ENCODE results near the gene CRIP2.

CRIP2 gene

DNA sequence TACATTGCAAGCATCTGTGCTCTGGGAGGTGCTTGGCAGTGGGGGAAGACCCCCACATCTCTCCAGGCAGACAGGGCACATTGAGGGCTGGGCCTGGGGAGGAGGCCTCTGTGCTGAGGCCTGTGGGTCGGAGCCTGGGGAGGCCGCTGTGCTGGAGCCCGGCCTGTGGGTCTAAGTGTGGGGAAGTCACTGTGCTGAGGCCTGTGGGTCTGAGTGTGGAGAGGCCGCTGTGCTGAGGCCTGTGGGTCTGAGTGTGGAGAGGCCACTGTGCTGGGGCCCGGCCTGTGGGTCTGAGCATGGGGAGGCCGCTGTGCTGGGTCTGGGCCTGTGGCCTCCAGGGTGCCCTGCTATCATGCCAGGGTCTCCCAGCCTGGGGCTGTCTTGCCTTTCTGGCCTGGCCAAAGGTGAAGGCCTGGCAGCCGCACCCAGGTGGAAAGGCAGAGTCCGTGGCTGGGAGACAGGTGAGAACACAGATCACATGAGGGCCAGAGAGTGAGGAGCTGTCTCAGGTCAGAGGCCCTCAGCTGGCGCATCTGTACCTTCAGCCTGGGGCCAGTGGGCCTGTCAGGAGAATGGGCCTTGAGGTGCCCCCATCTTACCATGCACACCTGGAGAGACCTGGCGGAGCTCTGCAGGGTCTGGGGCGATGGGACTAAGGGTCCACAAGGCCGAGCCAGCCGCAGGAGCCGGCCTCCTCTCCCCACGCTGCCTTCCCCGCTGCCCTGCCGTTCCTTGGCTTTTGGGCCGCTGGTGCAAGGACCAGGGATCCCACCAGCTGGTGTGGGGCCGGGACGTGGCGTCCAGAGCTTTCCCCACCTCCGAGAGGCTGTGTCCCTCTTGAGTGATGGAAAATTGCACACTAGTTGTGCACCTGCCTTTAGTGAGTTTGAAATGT is 18.6 kb upstream of the CRIP2 start:
- Histone ChIP-seq H2BK120ac (ENCODE audit: low read depth, low read length) (no peak overlapping the region), H3K4ac (ENCODE audit: low read depth, low read length) (no peak overlapping the region), H2AK5ac (ENCODE audit: low read length) (no peak overlapping the region), H3K27me3 (ENCODE audit: insufficient read depth, low read length, poor library complexity) (no peaks in the 10 kb centered on the region), H3K56ac (ENCODE audit: low read length) (no peak overlapping the region), H2BK5ac (ENCODE audit: low read length) (no peak overlapping the region), H3K79me1 (ENCODE audit: low read length) (no peaks in the 10 kb centered on the region), H3K79me2 (ENCODE audit: control insufficient read depth, insufficient read depth, low read length) (no peaks in the 10 kb centered on the region), H3K4me3 (ENCODE audit: low read length) (no peak overlapping the region), H3K27ac (ENCODE audit: low read depth, low read length) (no peak overlapping the region), H3K18ac (ENCODE audit: low read length) (no peak overlapping the region), H3K4me1 (ENCODE audit: control insufficient read depth, low read depth, low read length) (no peaks in the 10 kb centered on the region), H3K36me3 (ENCODE audit: control insufficient read depth, insufficient read depth, low read length) (peaks cover 17% of the 10 kb centered on the region), H2BK15ac (replicated peaks; ENCODE audit: low read depth) (no peak overlapping the region), H4K8ac (ENCODE audit: low read depth, low read length) (no peak overlapping the region), H3K4me2 (ENCODE audit: low read length) (no peak overlapping the region), H3K23ac (ENCODE audit: low read length) (no peak overlapping the region), H3K9ac (ENCODE audit: low read length) (no peak overlapping the region), H4K5ac (ENCODE audit: low read length) (no peak overlapping the region)
- WGBS (ENCODE audit: extremely low coverage, insufficient coverage, low lambda C conversion rate) = no CpG with 5 or more reads among the region's 22 CpGs
- DNase-seq = no peak

DNA sequence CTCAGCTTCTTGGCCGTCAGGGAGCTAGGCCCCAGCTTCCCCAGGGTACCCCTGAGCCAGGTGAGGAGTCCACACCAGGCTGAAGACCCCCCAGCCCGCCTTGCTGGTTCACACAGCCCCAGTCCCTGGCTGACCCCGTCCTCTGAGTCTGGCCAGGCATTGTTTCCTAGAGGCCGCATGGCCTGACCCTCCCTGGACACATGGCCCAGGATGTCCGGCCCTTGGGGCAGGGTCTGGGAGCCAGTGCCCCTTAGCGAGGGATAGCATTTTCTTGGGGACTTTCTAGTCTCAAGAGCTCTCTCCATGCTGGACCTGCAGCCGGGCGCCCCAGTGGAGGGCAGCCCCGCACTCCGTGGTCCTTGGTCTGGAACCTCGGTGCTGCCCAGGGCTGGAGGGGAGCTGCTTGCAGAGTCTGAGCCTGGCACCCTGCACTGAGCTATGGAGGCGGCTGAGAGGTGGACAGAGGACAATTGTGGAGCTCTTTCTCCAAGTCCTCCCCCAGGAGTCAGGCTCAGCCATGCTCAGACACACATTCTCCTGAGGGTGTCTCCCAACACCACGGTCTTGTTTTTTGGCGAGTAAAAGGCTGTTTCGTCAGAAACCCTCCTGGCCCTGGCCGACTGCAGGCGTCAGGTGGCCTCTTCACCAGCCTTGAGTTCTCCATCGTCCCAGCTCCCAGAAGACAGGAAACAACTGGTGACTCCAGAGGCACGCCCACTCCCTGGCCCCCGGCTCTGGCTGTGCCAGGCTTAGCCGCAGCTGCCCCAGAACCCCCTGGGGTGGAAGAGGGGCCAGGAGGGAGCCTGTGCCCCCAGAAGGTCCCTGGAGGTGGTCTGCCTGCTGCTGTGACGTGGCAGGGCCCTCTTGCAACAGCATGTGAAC is 17.6 kb upstream of the CRIP2 start:
- H3K36me3 ChIP-seq (ENCODE audit: control insufficient read depth, insufficient read depth, low read length) = peaks cover 19% of the 10 kb centered on the region
- no CpG with 5 or more reads among the region's 22 CpGs for WGBS (ENCODE audit: extremely low coverage, insufficient coverage, low lambda C conversion rate)

DNA sequence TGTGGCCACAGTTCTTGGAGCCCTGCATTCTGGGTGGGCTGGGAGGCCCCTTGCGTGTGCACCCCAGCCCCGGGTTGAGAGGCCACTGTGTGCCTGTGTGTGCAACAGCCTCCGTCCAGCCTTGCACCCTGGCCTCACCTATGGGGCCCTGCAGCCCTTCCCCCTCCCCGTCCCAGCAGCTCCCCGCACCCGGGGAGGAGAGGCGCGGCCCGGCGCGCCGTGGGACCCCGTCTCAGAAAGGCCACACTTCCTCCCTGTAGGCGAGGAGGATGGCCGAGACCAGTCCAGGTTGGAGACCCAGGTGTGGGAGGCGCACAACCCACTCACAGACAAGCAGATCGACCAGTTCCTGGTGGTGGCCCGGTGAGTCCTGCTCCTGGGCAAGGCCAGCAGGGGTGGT is 16.6 kb upstream of the CRIP2 start:
- Histone ChIP-seq H2BK5ac (ENCODE audit: low read length) (no peak overlapping the region), H3K27me3 (ENCODE audit: insufficient read depth, low read length, poor library complexity) (no peaks in the 10 kb centered on the region), H2AK5ac (ENCODE audit: low read length) (no peak overlapping the region), H3K4ac (ENCODE audit: low read depth, low read length) (no peak overlapping the region), H3K4me3 (ENCODE audit: low read length) (no peak overlapping the region), H3K18ac (ENCODE audit: low read length) (no peak overlapping the region), H3K27ac (ENCODE audit: low read depth, low read length) (no peak overlapping the region), H3K56ac (ENCODE audit: low read length) (no peak overlapping the region), H2BK15ac (replicated peaks; ENCODE audit: low read depth) (no peak overlapping the region), H4K5ac (ENCODE audit: low read length) (no peak overlapping the region), H3K79me2 (ENCODE audit: control insufficient read depth, insufficient read depth, low read length) (no peaks in the 10 kb centered on the region), H3K79me1 (ENCODE audit: low read length) (no peaks in the 10 kb centered on the region), H3K36me3 (ENCODE audit: control insufficient read depth, insufficient read depth, low read length) (peaks cover 17% of the 10 kb centered on the region), H3K4me2 (ENCODE audit: low read length) (no peak overlapping the region), H4K8ac (ENCODE audit: low read depth, low read length) (no peak overlapping the region), H2BK120ac (ENCODE audit: low read depth, low read length) (no peak overlapping the region), H3K23ac (ENCODE audit: low read length) (no peak overlapping the region), H3K4me1 (ENCODE audit: control insufficient read depth, low read depth, low read length) (no peaks in the 10 kb centered on the region), H3K9ac (ENCODE audit: low read length) (no peak overlapping the region)
- no peak for DNase-seq
- WGBS (ENCODE audit: extremely low coverage, insufficient coverage, low lambda C conversion rate) = no CpG with 5 or more reads among the region's 18 CpGs

More for the DNA sequence above, 17.6 kb upstream of the CRIP2 start:
- no peak overlapping the region for H3K4me3 ChIP-seq (ENCODE audit: low read length)
- H3K4me2 ChIP-seq (ENCODE audit: low read length) = no peak overlapping the region
- H2BK5ac ChIP-seq (ENCODE audit: low read length) = no peak overlapping the region
- H3K23ac ChIP-seq (ENCODE audit: low read length) = no peak overlapping the region
- no peak overlapping the region for H2BK120ac ChIP-seq (ENCODE audit: low read depth, low read length)
- no peaks in the 10 kb centered on the region for H3K4me1 ChIP-seq (ENCODE audit: control insufficient read depth, low read depth, low read length)
- DNase-seq = no peak
- H3K27me3 ChIP-seq (ENCODE audit: insufficient read depth, low read length, poor library complexity) = no peaks in the 10 kb centered on the region
- H3K56ac ChIP-seq (ENCODE audit: low read length) = no peak overlapping the region
- H3K18ac ChIP-seq (ENCODE audit: low read length) = no peak overlapping the region
- H2AK5ac ChIP-seq (ENCODE audit: low read length) = no peak overlapping the region
- H3K79me2 ChIP-seq (ENCODE audit: control insufficient read depth, insufficient read depth, low read length) = no peaks in the 10 kb centered on the region
- H3K79me1 ChIP-seq (ENCODE audit: low read length) = no peaks in the 10 kb centered on the region
- no peak overlapping the region for H3K4ac ChIP-seq (ENCODE audit: low read depth, low read length)
- no peak overlapping the region for H2BK15ac ChIP-seq (replicated peaks; ENCODE audit: low read depth)
- H3K9ac ChIP-seq (ENCODE audit: low read length) = no peak overlapping the region
- no peak overlapping the region for H4K8ac ChIP-seq (ENCODE audit: low read depth, low read length)
- H4K5ac ChIP-seq (ENCODE audit: low read length) = no peak overlapping the region
- H3K27ac ChIP-seq (ENCODE audit: low read depth, low read length) = no peak overlapping the region

DNA sequence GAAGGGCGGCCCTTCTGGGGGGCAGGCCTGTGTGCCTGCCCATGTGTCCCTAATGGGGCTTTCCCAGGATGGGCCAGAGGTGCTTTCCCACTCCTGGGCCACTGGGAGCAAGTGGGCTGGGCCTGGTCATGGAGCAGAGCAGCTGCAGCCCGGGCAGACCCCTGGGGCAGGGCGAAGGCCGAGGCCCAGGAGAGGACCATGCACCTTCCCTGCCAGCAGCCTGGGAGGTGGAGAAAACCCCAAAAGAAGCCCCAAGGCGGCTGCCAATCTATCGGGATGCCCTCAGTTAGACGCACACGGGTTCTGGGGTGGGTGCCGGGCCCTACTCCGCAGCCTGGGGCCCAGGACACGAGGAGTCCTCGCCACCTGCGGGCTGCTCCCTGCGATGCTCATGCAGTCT is 16.1 kb upstream of the CRIP2 start:
- no CpG with 5 or more reads among the region's 14 CpGs for WGBS (ENCODE audit: extremely low coverage, insufficient coverage, low lambda C conversion rate)

DNA sequence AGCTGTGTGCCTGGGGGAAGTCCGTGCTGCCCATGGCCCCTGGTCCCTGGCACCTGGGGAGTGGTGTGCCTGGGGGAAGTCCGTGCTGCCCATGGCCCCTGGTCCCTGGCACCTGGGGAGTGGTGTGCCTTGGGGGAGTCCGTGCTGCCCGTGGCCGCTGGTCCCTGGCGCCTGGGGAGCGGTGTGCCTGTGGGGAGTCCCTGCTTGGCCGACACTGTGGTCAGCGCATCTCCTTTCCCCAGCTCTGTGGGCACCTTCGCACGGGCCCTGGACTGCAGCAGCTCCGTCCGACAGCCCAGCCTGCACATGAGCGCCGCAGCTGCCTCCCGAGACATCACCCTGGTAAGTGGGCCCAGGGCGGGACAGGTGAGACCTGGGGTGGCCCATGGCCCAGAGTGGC is 14.5 kb upstream of the CRIP2 start:
- no peaks in the 10 kb centered on the region for H3K79me2 ChIP-seq (ENCODE audit: control insufficient read depth, insufficient read depth, low read length)
- H3K79me1 ChIP-seq (ENCODE audit: low read length) = no peaks in the 10 kb centered on the region
- H4K8ac ChIP-seq (ENCODE audit: low read depth, low read length) = no peak overlapping the region
- H2BK15ac ChIP-seq (replicated peaks; ENCODE audit: low read depth) = no peak overlapping the region
- no peak overlapping the region for H3K56ac ChIP-seq (ENCODE audit: low read length)
- no peaks in the 10 kb centered on the region for H3K4me1 ChIP-seq (ENCODE audit: control insufficient read depth, low read depth, low read length)
- H3K27me3 ChIP-seq (ENCODE audit: insufficient read depth, low read length, poor library complexity) = no peaks in the 10 kb centered on the region
- H3K4ac ChIP-seq (ENCODE audit: low read depth, low read length) = no peak overlapping the region
- H2BK5ac ChIP-seq (ENCODE audit: low read length) = no peak overlapping the region
- peaks cover 19% of the 10 kb centered on the region for H3K36me3 ChIP-seq (ENCODE audit: control insufficient read depth, insufficient read depth, low read length)
- H3K23ac ChIP-seq (ENCODE audit: low read length) = no peak overlapping the region
- no peak overlapping the region for H3K18ac ChIP-seq (ENCODE audit: low read length)
- H2BK120ac ChIP-seq (ENCODE audit: low read depth, low read length) = no peak overlapping the region
- no peak overlapping the region for H4K5ac ChIP-seq (ENCODE audit: low read length)
- H3K9ac ChIP-seq (ENCODE audit: low read length) = no peak overlapping the region
- H3K4me2 ChIP-seq (ENCODE audit: low read length) = no peak overlapping the region
- DNase-seq = no peak
- no peak overlapping the region for H2AK5ac ChIP-seq (ENCODE audit: low read length)
- no CpG with 5 or more reads among the region's 17 CpGs for WGBS (ENCODE audit: extremely low coverage, insufficient coverage, low lambda C conversion rate)
- no peak overlapping the region for H3K4me3 ChIP-seq (ENCODE audit: low read length)
- no peak overlapping the region for H3K27ac ChIP-seq (ENCODE audit: low read depth, low read length)

More for the DNA sequence above, 16.1 kb upstream of the CRIP2 start:
- no peak overlapping the region for H2BK15ac ChIP-seq (replicated peaks; ENCODE audit: low read depth)
- no peak overlapping the region for H4K5ac ChIP-seq (ENCODE audit: low read length)
- H3K27me3 ChIP-seq (ENCODE audit: insufficient read depth, low read length, poor library complexity) = no peaks in the 10 kb centered on the region
- H3K56ac ChIP-seq (ENCODE audit: low read length) = no peak overlapping the region
- DNase-seq = no peak
- no peak overlapping the region for H3K9ac ChIP-seq (ENCODE audit: low read length)
- no peak overlapping the region for H3K4me2 ChIP-seq (ENCODE audit: low read length)
- H3K18ac ChIP-seq (ENCODE audit: low read length) = no peak overlapping the region
- H3K27ac ChIP-seq (ENCODE audit: low read depth, low read length) = no peak overlapping the region
- no peak overlapping the region for H2BK120ac ChIP-seq (ENCODE audit: low read depth, low read length)
- H4K8ac ChIP-seq (ENCODE audit: low read depth, low read length) = no peak overlapping the region
- H3K79me1 ChIP-seq (ENCODE audit: low read length) = no peaks in the 10 kb centered on the region
- no peak overlapping the region for H3K4me3 ChIP-seq (ENCODE audit: low read length)
- peaks cover 17% of the 10 kb centered on the region for H3K36me3 ChIP-seq (ENCODE audit: control insufficient read depth, insufficient read depth, low read length)
- H2AK5ac ChIP-seq (ENCODE audit: low read length) = no peak overlapping the region
- H3K4ac ChIP-seq (ENCODE audit: low read depth, low read length) = no peak overlapping the region
- no peaks in the 10 kb centered on the region for H3K4me1 ChIP-seq (ENCODE audit: control insufficient read depth, low read depth, low read length)
- H3K79me2 ChIP-seq (ENCODE audit: control insufficient read depth, insufficient read depth, low read length) = no peaks in the 10 kb centered on the region
- H2BK5ac ChIP-seq (ENCODE audit: low read length) = no peak overlapping the region
- H3K23ac ChIP-seq (ENCODE audit: low read length) = no peak overlapping the region

All from mesendoderm (in vitro differentiated cells).